Measurements from ENCODE around the gene GMIP.

GMIP gene

DNA sequence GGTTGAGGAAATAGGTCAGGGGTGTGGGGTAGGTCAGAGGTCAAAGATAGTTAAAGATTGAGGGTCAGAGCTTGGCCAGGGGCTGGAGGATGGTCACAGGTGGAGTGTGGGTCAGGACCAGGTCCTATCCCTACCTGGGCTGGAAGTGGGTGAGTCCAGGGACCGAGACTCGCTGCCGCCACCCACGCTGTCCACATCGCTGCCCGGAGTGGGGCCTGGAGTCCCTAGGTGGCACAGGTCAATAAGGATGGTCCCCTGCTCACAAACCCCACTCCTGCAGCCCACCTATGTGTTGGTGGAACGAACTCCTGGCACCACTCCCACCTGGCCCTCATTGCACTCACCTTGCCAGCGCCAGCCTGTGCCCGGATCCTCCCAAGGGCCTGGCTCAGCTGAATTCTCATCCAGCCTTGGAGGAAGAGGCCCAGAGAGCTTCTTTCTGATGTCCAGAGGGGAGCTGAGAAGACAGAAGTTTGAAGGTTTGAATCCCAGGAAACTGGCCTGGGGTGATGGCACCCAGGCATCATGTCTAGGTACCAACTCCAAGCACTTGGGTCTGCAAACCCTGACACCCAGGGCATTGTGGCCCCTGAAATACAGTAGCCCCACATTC, 6.8 kb downstream of the GMIP start:
- TF ChIP-seq EZH2phosphoT487 (IDR thresholded peaks at IDR 0.05; ENCODE audit: borderline replicate concordance, low read length) = no peak
- TF ChIP-seq CTCF (IDR thresholded peaks at IDR 0.05; ENCODE audit: low read depth, low read length, poor library complexity, severe bottlenecking) = no peak
- Histone ChIP-seq H3K27ac (ENCODE audit: low read depth, low read length) (no peak overlapping the region), H3F3A (ENCODE audit: control insufficient read depth, insufficient read depth) (no peaks in the 10 kb centered on the region), H3K4me1 (ENCODE audit: control insufficient read depth, low read length) (peaks cover under 1% of the 10 kb centered on the region), H3K36me3 (ENCODE audit: control insufficient read depth, low read length) (peaks cover 60% of the 10 kb centered on the region), H3K4me3 (ENCODE audit: low read length) (no peak overlapping the region), H3K27me3 (ENCODE audit: control insufficient read depth, low read length) (no peaks in the 10 kb centered on the region), H3K79me2 (ENCODE audit: control insufficient read depth, low read length) (peaks cover 2% of the 10 kb centered on the region), H3K9me2 (replicated peaks; ENCODE audit: control insufficient read depth, low read length) (no peaks in the 10 kb centered on the region), H3K4me2 (ENCODE audit: low read length) (no peak overlapping the region), H3K9me3 (ENCODE audit: control insufficient read depth, insufficient read depth, low read length) (no peaks in the 10 kb centered on the region), H4K20me1 (ENCODE audit: control insufficient read depth, insufficient read depth, low read depth, low read length) (no peaks in the 10 kb centered on the region)

DNA sequence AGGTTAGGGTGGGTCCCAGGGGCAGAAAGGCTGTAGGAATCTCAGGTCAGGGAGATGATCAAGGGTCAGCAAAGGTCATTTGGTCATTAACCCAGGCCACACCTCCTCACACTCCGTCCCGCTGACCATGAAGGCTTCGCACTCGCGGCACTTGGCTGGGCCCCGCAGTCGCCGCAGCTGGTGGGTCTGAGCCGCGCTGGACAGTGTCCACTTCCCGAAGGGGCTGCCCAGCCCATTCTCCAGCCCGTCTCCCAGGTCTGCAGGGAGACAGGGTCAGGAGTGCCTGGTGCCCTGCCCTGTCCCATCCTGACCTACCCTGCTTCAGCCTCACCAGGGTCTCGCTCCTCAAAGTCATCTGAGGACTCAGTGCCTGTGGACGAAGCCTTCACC, 8.1 kb downstream of the GMIP start:
- Histone ChIP-seq H4K20me1 (ENCODE audit: control insufficient read depth, insufficient read depth, low read depth, low read length) (no peaks in the 10 kb centered on the region), H3K79me2 (ENCODE audit: control insufficient read depth, low read length) (no peaks in the 10 kb centered on the region), H3K4me2 (ENCODE audit: low read length) (no peak overlapping the region), H3F3A (ENCODE audit: control insufficient read depth, insufficient read depth) (peaks cover 3% of the 10 kb centered on the region; the same call in 1 of the 2 replicates), H3K9me3 (ENCODE audit: control insufficient read depth, insufficient read depth, low read length) (no peaks in the 10 kb centered on the region), H3K27ac (ENCODE audit: low read depth, low read length) (no peak overlapping the region), H3K4me3 (ENCODE audit: low read length) (no peak overlapping the region), H3K27me3 (ENCODE audit: control insufficient read depth, low read length) (no peaks in the 10 kb centered on the region), H3K4me1 (ENCODE audit: control insufficient read depth, low read length) (no peaks in the 10 kb centered on the region), H3K36me3 (ENCODE audit: control insufficient read depth, low read length) (peaks cover 63% of the 10 kb centered on the region), H3K9me2 (replicated peaks; ENCODE audit: control insufficient read depth, low read length) (no peaks in the 10 kb centered on the region)
- TF ChIP-seq CTCF (IDR thresholded peaks at IDR 0.05; ENCODE audit: low read depth, low read length, poor library complexity, severe bottlenecking) (no peak), EZH2phosphoT487 (IDR thresholded peaks at IDR 0.05; ENCODE audit: borderline replicate concordance, low read length) (no peak)

- Histone ChIP-seq H3K4me2 (ENCODE audit: low read length) (no peak overlapping the region), H3K4me1 (ENCODE audit: control insufficient read depth, low read length) (no peaks in the 10 kb centered on the region), H3K79me2 (ENCODE audit: control insufficient read depth, low read length) (no peaks in the 10 kb centered on the region), H3K36me3 (ENCODE audit: control insufficient read depth, low read length) (peaks cover 63% of the 10 kb centered on the region), H3K9me3 (ENCODE audit: control insufficient read depth, insufficient read depth, low read length) (no peaks in the 10 kb centered on the region), H4K20me1 (ENCODE audit: control insufficient read depth, insufficient read depth, low read depth, low read length) (no peaks in the 10 kb centered on the region), H3F3A (ENCODE audit: control insufficient read depth, insufficient read depth) (peaks cover 3% of the 10 kb centered on the region; the same call in 1 of the 2 replicates), H3K9me2 (replicated peaks; ENCODE audit: control insufficient read depth, low read length) (no peaks in the 10 kb centered on the region), H3K4me3 (ENCODE audit: low read length) (no peak overlapping the region), H3K27me3 (ENCODE audit: control insufficient read depth, low read length) (no peaks in the 10 kb centered on the region), H3K27ac (ENCODE audit: low read depth, low read length) (no peak overlapping the region)
- TF ChIP-seq EZH2phosphoT487 (IDR thresholded peaks at IDR 0.05; ENCODE audit: borderline replicate concordance, low read length) (no peak), CTCF (IDR thresholded peaks at IDR 0.05; ENCODE audit: low read depth, low read length, poor library complexity, severe bottlenecking) (no peak)
Measured at GRCh38 chr19:19634516-19635312, 8.7 kb downstream of the GMIP start.
